ENCODE measurements around the gene FAM120A.

FAM120A gene

GRCh38 chr9:93557366-93558137 is 106.1 kb downstream of the FAM120A start:
- H3K4me1 ChIP-seq (ENCODE audit: insufficient read depth, low read length, poor library complexity, severe bottlenecking), result no peaks in the 10 kb centered on the region
- H4K20me1 ChIP-seq (ENCODE audit: insufficient read depth, low read length, poor library complexity, severe bottlenecking), result no peaks in the 10 kb centered on the region
- no peak overlapping the region for H2AFZ ChIP-seq (ENCODE audit: low read length)
- no peaks in the 10 kb centered on the region for H3K9me3 ChIP-seq (ENCODE audit: insufficient read depth, low read depth, low read length)
- no peaks in the 10 kb centered on the region for H3K9me2 ChIP-seq (replicated peaks; ENCODE audit: low read depth, low read length)
- no peak overlapping the region for H3K4me3 ChIP-seq (ENCODE audit: low read length, poor library complexity, severe bottlenecking)
- H3F3A ChIP-seq (ENCODE audit: low read depth), result no peaks in the 10 kb centered on the region
- no peak overlapping the region for H3K9ac ChIP-seq (ENCODE audit: low read depth, low read length, poor library complexity, severe bottlenecking)
- TF ChIP-seq EZH2phosphoT487 (IDR thresholded peaks at IDR 0.05; ENCODE audit: borderline replicate concordance), result no peak
- TF ChIP-seq, protein P1, sequence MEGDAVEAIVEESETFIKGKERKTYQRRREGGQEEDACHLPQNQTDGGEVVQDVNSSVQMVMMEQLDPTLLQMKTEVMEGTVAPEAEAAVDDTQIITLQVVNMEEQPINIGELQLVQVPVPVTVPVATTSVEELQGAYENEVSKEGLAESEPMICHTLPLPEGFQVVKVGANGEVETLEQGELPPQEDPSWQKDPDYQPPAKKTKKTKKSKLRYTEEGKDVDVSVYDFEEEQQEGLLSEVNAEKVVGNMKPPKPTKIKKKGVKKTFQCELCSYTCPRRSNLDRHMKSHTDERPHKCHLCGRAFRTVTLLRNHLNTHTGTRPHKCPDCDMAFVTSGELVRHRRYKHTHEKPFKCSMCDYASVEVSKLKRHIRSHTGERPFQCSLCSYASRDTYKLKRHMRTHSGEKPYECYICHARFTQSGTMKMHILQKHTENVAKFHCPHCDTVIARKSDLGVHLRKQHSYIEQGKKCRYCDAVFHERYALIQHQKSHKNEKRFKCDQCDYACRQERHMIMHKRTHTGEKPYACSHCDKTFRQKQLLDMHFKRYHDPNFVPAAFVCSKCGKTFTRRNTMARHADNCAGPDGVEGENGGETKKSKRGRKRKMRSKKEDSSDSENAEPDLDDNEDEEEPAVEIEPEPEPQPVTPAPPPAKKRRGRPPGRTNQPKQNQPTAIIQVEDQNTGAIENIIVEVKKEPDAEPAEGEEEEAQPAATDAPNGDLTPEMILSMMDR (conservative IDR thresholded peaks at IDR 0.05; ENCODE audit: low read length), result no peak
- peaks cover 77% of the 10 kb centered on the region; the same call in 1 of the 2 replicates for H3K36me3 ChIP-seq (ENCODE audit: insufficient read depth, low read length)
- no peak overlapping the region for H3K4me2 ChIP-seq (ENCODE audit: low read depth, low read length, poor library complexity, severe bottlenecking)
- H3K27me3 ChIP-seq (ENCODE audit: insufficient read depth, low read length, poor library complexity, severe bottlenecking), result no peaks in the 10 kb centered on the region
- H3K79me2 ChIP-seq (ENCODE audit: insufficient read depth, low read length), result no peaks in the 10 kb centered on the region

GRCh38 chr9:93558503-93558902 is 107.0 kb downstream of the FAM120A start:
- no peaks in the 10 kb centered on the region for H3K79me2 ChIP-seq (ENCODE audit: insufficient read depth, low read length)
- no peak for TF ChIP-seq EZH2phosphoT487 (IDR thresholded peaks at IDR 0.05; ENCODE audit: borderline replicate concordance)
- TF ChIP-seq, protein P1 (conservative IDR thresholded peaks at IDR 0.05; ENCODE audit: low read length), result no peak
- no peak overlapping the region for H3K9ac ChIP-seq (ENCODE audit: low read depth, low read length, poor library complexity, severe bottlenecking)
- no peaks in the 10 kb centered on the region for H3K9me3 ChIP-seq (ENCODE audit: insufficient read depth, low read depth, low read length)
- H3K4me2 ChIP-seq (ENCODE audit: low read depth, low read length, poor library complexity, severe bottlenecking), result no peak overlapping the region
- no peaks in the 10 kb centered on the region for H3K9me2 ChIP-seq (replicated peaks; ENCODE audit: low read depth, low read length)
- no peak overlapping the region for H3K4me3 ChIP-seq (ENCODE audit: low read length, poor library complexity, severe bottlenecking)
- no peaks in the 10 kb centered on the region for H4K20me1 ChIP-seq (ENCODE audit: insufficient read depth, low read length, poor library complexity, severe bottlenecking)
- peaks cover 77% of the 10 kb centered on the region; the same call in 1 of the 2 replicates for H3K36me3 ChIP-seq (ENCODE audit: insufficient read depth, low read length)
- H3K27me3 ChIP-seq (ENCODE audit: insufficient read depth, low read length, poor library complexity, severe bottlenecking), result no peaks in the 10 kb centered on the region
- no peaks in the 10 kb centered on the region for H3F3A ChIP-seq (ENCODE audit: low read depth)
- no peaks in the 10 kb centered on the region for H3K4me1 ChIP-seq (ENCODE audit: insufficient read depth, low read length, poor library complexity, severe bottlenecking)
- no peak overlapping the region for H2AFZ ChIP-seq (ENCODE audit: low read length)

DNA sequence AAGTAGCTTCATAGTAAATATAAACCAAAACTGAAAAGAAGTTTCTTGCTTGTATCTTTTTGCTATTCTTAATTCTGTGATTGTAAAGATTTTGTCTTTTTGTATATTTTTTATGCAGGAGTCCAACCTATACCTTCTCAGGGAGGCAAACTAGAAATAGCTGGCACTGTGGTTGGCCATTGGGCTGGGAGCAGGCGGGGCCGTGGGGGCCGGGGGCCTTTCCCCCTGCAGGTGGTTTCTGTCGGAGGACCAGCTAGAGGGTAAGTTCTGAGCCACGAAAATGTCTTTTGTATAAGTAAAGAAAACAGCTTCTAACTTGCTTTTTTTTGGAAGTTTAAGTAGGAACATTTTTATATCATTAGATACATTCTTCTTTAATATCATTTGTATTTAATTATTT is 109.5 kb downstream of the FAM120A start:
- no peaks in the 10 kb centered on the region for H3K9me2 ChIP-seq (replicated peaks; ENCODE audit: low read depth, low read length)
- H3F3A ChIP-seq (ENCODE audit: low read depth), result peaks cover under 1% of the 10 kb centered on the region; the same call in 1 of the 2 replicates
- no peaks in the 10 kb centered on the region for H3K9me3 ChIP-seq (ENCODE audit: insufficient read depth, low read depth, low read length)
- H3K9ac ChIP-seq (ENCODE audit: low read depth, low read length, poor library complexity, severe bottlenecking), result no peak overlapping the region
- H4K20me1 ChIP-seq (ENCODE audit: insufficient read depth, low read length, poor library complexity, severe bottlenecking), result no peaks in the 10 kb centered on the region
- H3K27me3 ChIP-seq (ENCODE audit: insufficient read depth, low read length, poor library complexity, severe bottlenecking), result no peaks in the 10 kb centered on the region
- no peak overlapping the region for H3K4me2 ChIP-seq (ENCODE audit: low read depth, low read length, poor library complexity, severe bottlenecking)
- TF ChIP-seq, protein P1 (conservative IDR thresholded peaks at IDR 0.05; ENCODE audit: low read length), result no peak
- no peak for TF ChIP-seq EZH2phosphoT487 (IDR thresholded peaks at IDR 0.05; ENCODE audit: borderline replicate concordance)
- no peak overlapping the region for H3K4me3 ChIP-seq (ENCODE audit: low read length, poor library complexity, severe bottlenecking)
- H3K36me3 ChIP-seq (ENCODE audit: insufficient read depth, low read length), result peaks cover 77% of the 10 kb centered on the region; the same call in 1 of the 2 replicates
- H2AFZ ChIP-seq (ENCODE audit: low read length), result no peak overlapping the region
- peaks cover 3% of the 10 kb centered on the region for H3K4me1 ChIP-seq (ENCODE audit: insufficient read depth, low read length, poor library complexity, severe bottlenecking)
- no peaks in the 10 kb centered on the region for H3K79me2 ChIP-seq (ENCODE audit: insufficient read depth, low read length)
